SK-N-SH (cell line): ENCODE results near the gene SMYD3. TPM values are rescaled to one million over a fixed set of nuclear protein-coding genes. Genes with fewer than 3 reads are reported as not detected.
A peak's percentile ranks its signal among the peaks of the same experiment; 100 is the strongest.

Experiments used
- CTCF ChIA-PET: fragments of 300-600, 350-600 bp; formaldehyde crosslinking; extraction: SDS; loops from one replicate; lab custom pipeline; 2021; lab: Yijun Ruan, JAX
- POLR2A ChIA-PET: fragments of 350-600 bp; sonication (Branson Sonifier 250); formaldehyde crosslinking; extraction: SDS; loops from one replicate; lab custom pipeline; 2020; ENCODE audit warnings: antibody characterized with exemption, inconsistent platforms; lab: Yijun Ruan, JAX
- DNase-seq: peaks from one replicate; pipeline ENCODE4 v3.0.0; 2012
- H2AFZ ChIP-seq: fragments of 200-600 bp; sonication (generic); 2 replicates; pipeline ENCODE4 v1.8.1; 2016; ENCODE audit warnings: antibody characterized with exemption, mild to moderate bottlenecking, low read depth
- H3F3A ChIP-seq: fragments of 200-600 bp; sonication (generic); replicated peaks from 2 replicates; pipeline ENCODE3; 2016; ENCODE audit warnings: antibody characterized with exemption, mild to moderate bottlenecking; ENCODE audit not compliant: insufficient read depth
- H3K27ac ChIP-seq, 2 experiments: fragments of 200-500 bp in 1 of 2; fragments of 200-600 bp in 1 of 2; sonication (Bioruptor generic) in 1 of 2; sonication (generic), shearing (Covaris generic) in 1 of 2; 2 replicates each; pipeline versions ENCODE4 v1.5.1 to v1.6.1; 2014 to 2016; ENCODE audit warnings: low read depth in 2 of 2, inconsistent platforms in 1 of 2, low read length in 1 of 2, mild to moderate bottlenecking in 1 of 2, mixed read lengths in 1 of 2
- H3K27me3 ChIP-seq: fragments of 200-600 bp; sonication (generic), shearing (Covaris generic); 2 replicates; pipeline ENCODE4 v1.6.1; 2016; ENCODE audit warnings: mixed run types; ENCODE audit not compliant: insufficient read depth
- H3K36me3 ChIP-seq, 2 experiments: fragments of 200-500 bp in 1 of 2; fragments of 200-600 bp in 1 of 2; sonication (Bioruptor generic) in 1 of 2; sonication (generic) in 1 of 2; replicated peaks in 1 of 2; 2 replicates each; pipeline versions ENCODE3 to v1.5.1; 2014 to 2016; ENCODE audit warnings: low read length in 1 of 2, mild to moderate bottlenecking in 1 of 2; ENCODE audit not compliant: insufficient read depth in 2 of 2, control insufficient read depth in 1 of 2
- H3K4me1 ChIP-seq, 2 experiments: fragments of 200-500 bp in 1 of 2; fragments of 200-600 bp in 1 of 2; sonication (Bioruptor generic) in 1 of 2; sonication (generic), shearing (Covaris generic) in 1 of 2; 2 replicates each; pipeline versions ENCODE4 v1.5.1 to v1.6.1; 2014 to 2016; ENCODE audit warnings: low read depth in 1 of 2, low read length in 1 of 2, mixed run types in 1 of 2; ENCODE audit not compliant: insufficient read depth in 2 of 2, control insufficient read depth in 1 of 2
- H3K4me2 ChIP-seq: fragments of 200-600 bp; sonication (generic), shearing (Covaris generic); 2 replicates; pipeline ENCODE4 v1.6.1; 2017; ENCODE audit warnings: mixed run types
- H3K4me3 ChIP-seq, 2 experiments: fragments of 200-500 bp in 1 of 2; fragments of 200-600 bp in 1 of 2; sonication (Bioruptor generic) in 1 of 2; sonication (generic), shearing (Covaris generic) in 1 of 2; 2 replicates each; pipeline versions ENCODE4 v1.5.1 to v1.8.1; 2014 to 2016; ENCODE audit warnings: low read depth in 2 of 2, inconsistent platforms in 1 of 2, low read length in 1 of 2, mild to moderate bottlenecking in 1 of 2, mixed read lengths in 1 of 2, moderate library complexity in 1 of 2
- H3K79me2 ChIP-seq: fragments of 200-600 bp; sonication (generic); 2 replicates; pipeline ENCODE4 v1.8.1; 2017; ENCODE audit warnings: mild to moderate bottlenecking; ENCODE audit not compliant: insufficient read depth
- H3K9ac ChIP-seq: fragments of 200-600 bp; sonication (generic); 2 replicates; pipeline ENCODE4 v1.6.1; 2017; ENCODE audit warnings: mixed run types
- H3K9me2 ChIP-seq: fragments of 200-600 bp; sonication (generic); 2 replicates; pipeline ENCODE4 v1.6.1; 2017; ENCODE audit warnings: mixed run types
- H3K9me3 ChIP-seq: fragments of 200-600 bp; sonication (generic); 2 replicates; pipeline ENCODE4 v1.6.1; 2017; ENCODE audit warnings: mixed run types, mild to moderate bottlenecking, moderate library complexity
- H4K20me1 ChIP-seq: fragments of 200-600 bp; sonication (generic); 2 replicates; pipeline ENCODE4 v1.6.1; 2017; ENCODE audit warnings: mild to moderate bottlenecking, mixed run types; ENCODE audit not compliant: insufficient read depth
- GABPA ChIP-seq: IDR thresholded peaks from 2 replicates; pipeline ENCODE4 v1.4.0; 2012; ENCODE audit warnings: low read depth, mild to moderate bottlenecking
- JUND ChIP-seq: IDR thresholded peaks from 2 replicates; pipeline ENCODE4 v1.4.0; 2012
- MEF2A ChIP-seq: IDR thresholded peaks from 2 replicates; pipeline ENCODE4 v1.4.0; 2012; ENCODE audit warnings: low read depth, borderline replicate concordance
- NRF1 ChIP-seq: IDR thresholded peaks from 2 replicates; pipeline ENCODE4 v1.6.1; 2012; ENCODE audit warnings: low read depth, mild to moderate bottlenecking, low read length
- PBX3 ChIP-seq: IDR thresholded peaks from 2 replicates; pipeline ENCODE4; 2012
- POLR2AphosphoS5 ChIP-seq: IDR thresholded peaks from 2 replicates; pipeline ENCODE4 v1.6.1; 2012; ENCODE audit warnings: low read depth, low read length
- REST ChIP-seq: IDR thresholded peaks from 2 replicates; pipeline ENCODE4 v1.6.1; 2012; ENCODE audit warnings: mild to moderate bottlenecking, low read depth, low read length, moderate library complexity
- TEAD4 ChIP-seq: IDR thresholded peaks from 2 replicates; pipeline ENCODE4 v1.4.0; 2012; ENCODE audit warnings: mild to moderate bottlenecking, borderline replicate concordance; ENCODE audit not compliant: insufficient read depth
- WGBS: methylation state at CpG from one replicate; pipeline ENCODE4 v1.1.6; 2017; ENCODE audit warnings: low lambda C conversion rate; 5-methylcytosine and 5-hydroxymethylcytosine counted together
- polyA plus RNA-seq, 3 experiments: library from polyadenylated mRNA; depleted of rRNA; stranded (reverse); fragments of >200 nt; gene quantifications; 2 replicates each; pipeline ENCODE4 v1.2.3, GENCODE V29; 2012
- TF ChIP-seq, protein P1 (sequence below): fragments of 150-350 bp; IDR thresholded peaks from 2 replicates; pipeline ENCODE4 v1.6.1; 2017; ENCODE audit warnings: antibody characterized with exemption, low read length, low read depth, borderline replicate concordance

SMYD3 gene
- polyA plus RNA-seq, 1 of the 3 experiments (the other 2 are of a cell fraction) = 31.4 TPM

GRCh38 chr1:246492611-246493245 is 14.4 kb downstream of the SMYD3 start (continued):
- TF ChIP-seq REST (no peak), MEF2A (peak; percentile 68; the same call in 1 of the 2 replicates), NRF1 (no peak), PBX3 (no peak)

DNA sequence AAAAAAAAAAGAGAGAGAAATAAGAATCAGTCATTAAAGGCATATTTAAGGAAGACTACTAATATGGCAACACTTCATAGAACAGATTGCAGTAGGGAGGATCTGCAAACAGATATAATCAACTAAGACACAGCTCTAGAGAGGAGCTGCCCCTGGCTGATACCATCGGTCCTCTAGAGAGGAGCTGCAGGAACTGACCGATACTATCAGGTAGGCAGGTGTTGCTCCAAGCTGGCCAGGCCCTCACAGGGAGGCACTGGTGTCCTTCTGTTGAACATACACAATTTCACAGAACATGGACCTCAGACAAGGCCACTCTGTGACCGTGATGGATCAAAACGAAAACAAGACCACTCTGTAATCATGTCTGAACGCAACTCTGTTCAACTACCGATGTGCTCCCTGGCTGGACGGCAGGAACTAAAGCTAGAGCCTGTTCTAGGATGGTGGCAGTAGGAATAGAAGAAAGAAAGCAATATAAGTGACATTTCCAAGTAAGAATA is 15.5 kb downstream of the SMYD3 start:
- POLR2A ChIA-PET = interaction anchor here (0.8 kb wide), 1 partner anchor 13 kb away, joined by 3 read pairs; no protein-coding TSS in a partner anchor
- H3K9ac ChIP-seq = no peak overlapping the region
- H3K27ac ChIP-seq = no peak overlapping the region
- no peak overlapping the region for H3K4me2 ChIP-seq
- CTCF ChIA-PET = interaction anchor here (0.6 to 3.1 kb wide), 16 partner anchors 9 to 1341 kb away, joined by 3 to 17 read pairs (median 4); partner anchors contain the start of gene SMYD3
- H3K27me3 ChIP-seq = no peaks in the 10 kb centered on the region
- H3K36me3 ChIP-seq = no peaks in the 10 kb centered on the region
- H3K79me2 ChIP-seq = peaks cover 4% of the 10 kb centered on the region
- TF ChIP-seq POLR2AphosphoS5 (no peak), GABPA (no peak), JUND (no peak), TEAD4 (no peak)
- TF ChIP-seq, protein P1, sequence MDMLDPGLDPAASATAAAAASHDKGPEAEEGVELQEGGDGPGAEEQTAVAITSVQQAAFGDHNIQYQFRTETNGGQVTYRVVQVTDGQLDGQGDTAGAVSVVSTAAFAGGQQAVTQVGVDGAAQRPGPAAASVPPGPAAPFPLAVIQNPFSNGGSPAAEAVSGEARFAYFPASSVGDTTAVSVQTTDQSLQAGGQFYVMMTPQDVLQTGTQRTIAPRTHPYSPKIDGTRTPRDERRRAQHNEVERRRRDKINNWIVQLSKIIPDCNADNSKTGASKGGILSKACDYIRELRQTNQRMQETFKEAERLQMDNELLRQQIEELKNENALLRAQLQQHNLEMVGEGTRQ = no peak
- no peak for DNase-seq
- whole genome bisulfite sequencing = 95% methylated on average over 7 of the region's 7 CpGs
- peaks cover 3 to 8% of the 10 kb centered on the region in 2 experiments; a peak in 2 of 4 replicates for H3K4me1 ChIP-seq
- no peaks in the 10 kb centered on the region for H3K9me3 ChIP-seq
- no peaks in the 10 kb centered on the region for H3K9me2 ChIP-seq
- no peaks in the 10 kb centered on the region for H4K20me1 ChIP-seq
- H2AFZ ChIP-seq = no peak overlapping the region
- no peak overlapping the region for H3K4me3 ChIP-seq
- H3F3A ChIP-seq = no peaks in the 10 kb centered on the region
